ENCODE measurements around the gene RNFT2.

The RNFT2 gene

DNA sequence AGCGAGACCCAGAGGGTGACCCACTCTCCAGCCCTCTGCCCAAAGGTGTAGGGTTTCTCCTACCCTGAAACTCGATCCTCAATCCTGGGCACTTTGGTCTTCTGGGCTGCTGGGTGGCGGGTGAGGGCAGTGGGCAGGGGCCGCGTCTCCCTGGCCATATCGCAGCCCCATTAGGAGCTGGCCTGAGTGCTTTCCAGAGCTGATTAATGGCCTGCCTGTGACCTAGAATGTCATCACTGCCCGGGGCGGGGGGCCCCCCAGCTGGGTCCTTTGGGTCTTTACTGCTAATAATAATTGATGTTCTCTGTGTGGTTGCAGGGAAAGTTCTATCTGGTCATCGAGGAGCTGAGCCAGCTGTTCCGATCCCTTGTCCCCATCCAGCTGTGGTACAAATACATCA lies 95.4 kb downstream of the RNFT2 start:
- Histone ChIP-seq H4K20me1 (no peaks in the 10 kb centered on the region), H3K27me3 (no peaks in the 10 kb centered on the region), H3K4me1 (peaks cover 0 to 5% (median 0%) of the 10 kb centered on the region in 10 experiments; a peak in 1 of 20 replicates), H3K4me3 (no peak overlapping the region), H3K9ac (no peak overlapping the region), H3K4me2 (no peak overlapping the region), H3K9me3 (replicated peaks in 1 of 11) (0 out of 22 replicates have a peak, but pooled peaks cover 0 to 4% (median 0%) of the 10 kb centered on the region in 11 experiments), H3K36me3 (peaks cover 0 to 21% (median 0%) of the 10 kb centered on the region in 11 experiments; a peak in 6 of 22 replicates), H3K27ac (no peak overlapping the region)
- TF ChIP-seq Cebpa-rat (IDR thresholded peaks at IDR 0.05), result no peak

DNA sequence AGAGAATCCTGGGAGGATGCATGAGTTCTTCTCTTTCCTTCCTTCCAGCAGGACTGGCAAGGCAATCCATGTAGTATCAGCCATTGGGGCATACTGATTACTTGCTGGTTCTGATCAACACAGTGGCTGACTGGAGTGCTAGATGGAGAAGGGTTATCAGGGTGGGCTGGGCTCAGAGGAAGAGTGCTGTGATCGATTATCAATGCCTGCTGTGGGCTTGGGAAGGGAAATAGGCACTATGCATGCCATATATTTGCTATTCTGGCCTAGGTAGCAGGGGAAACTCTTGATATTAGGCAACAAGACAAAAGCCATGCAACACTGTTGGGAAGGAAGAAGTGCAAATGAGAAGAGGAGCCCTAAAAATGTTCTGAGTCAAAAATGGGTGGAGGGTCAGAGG lies 97.4 kb downstream of the RNFT2 start:
- Histone ChIP-seq H3K27ac (no peak overlapping the region), H3K4me1 (peaks cover 0 to 5% (median 0%) of the 10 kb centered on the region in 10 experiments; a peak in 1 of 20 replicates), H3K9me3 (replicated peaks in 1 of 11) (0 out of 22 replicates have a peak, but pooled peaks cover 0 to 4% (median 0%) of the 10 kb centered on the region in 11 experiments), H3K4me3 (no peak overlapping the region), H4K20me1 (no peaks in the 10 kb centered on the region), H3K36me3 (peaks cover 0 to 21% (median 0%) of the 10 kb centered on the region in 11 experiments; a peak in 6 of 22 replicates), H3K27me3 (no peaks in the 10 kb centered on the region), H3K9ac (no peak overlapping the region), H3K4me2 (no peak overlapping the region)
- TF ChIP-seq Cebpa-rat (IDR thresholded peaks at IDR 0.05), result no peak

DNA sequence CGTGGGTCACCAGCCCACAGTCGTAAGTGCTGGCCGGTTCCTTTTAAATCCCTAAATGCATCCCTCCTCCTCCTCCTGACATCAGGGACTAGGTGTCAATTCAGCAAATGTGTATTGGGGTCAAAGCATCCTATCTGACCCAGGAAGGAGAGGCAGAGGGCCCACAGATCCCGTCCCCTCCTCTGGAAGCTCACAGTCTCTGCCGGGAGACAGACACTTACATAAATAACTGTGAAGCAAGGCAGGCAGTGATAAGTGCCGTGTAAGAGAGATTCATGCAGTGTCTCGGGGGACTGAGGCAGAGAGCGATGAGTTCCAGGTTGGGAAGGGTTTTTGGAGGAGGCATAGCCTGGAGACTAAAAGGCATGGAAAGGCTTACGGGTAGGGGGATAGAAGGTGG lies 99.0 kb downstream of the RNFT2 start:
- no peak overlapping the region for H3K9ac ChIP-seq
- no peaks in the 10 kb centered on the region for H3K27me3 ChIP-seq
- 0 out of 22 replicates have a peak, but pooled peaks cover 0 to 4% (median 0%) of the 10 kb centered on the region in 11 experiments for H3K9me3 ChIP-seq (replicated peaks in 1 of 11)
- H3K4me2 ChIP-seq, result no peak overlapping the region
- H3K4me1 ChIP-seq, result peaks cover 0 to 5% (median 0%) of the 10 kb centered on the region in 10 experiments; a peak in 1 of 20 replicates
- peaks cover 0 to 21% (median 0%) of the 10 kb centered on the region in 11 experiments; a peak in 6 of 22 replicates for H3K36me3 ChIP-seq
- no peak overlapping the region for H3K4me3 ChIP-seq
- no peak overlapping the region for H3K27ac ChIP-seq
- no peaks in the 10 kb centered on the region for H4K20me1 ChIP-seq
- no peak for TF ChIP-seq Cebpa-rat (IDR thresholded peaks at IDR 0.05)

DNA sequence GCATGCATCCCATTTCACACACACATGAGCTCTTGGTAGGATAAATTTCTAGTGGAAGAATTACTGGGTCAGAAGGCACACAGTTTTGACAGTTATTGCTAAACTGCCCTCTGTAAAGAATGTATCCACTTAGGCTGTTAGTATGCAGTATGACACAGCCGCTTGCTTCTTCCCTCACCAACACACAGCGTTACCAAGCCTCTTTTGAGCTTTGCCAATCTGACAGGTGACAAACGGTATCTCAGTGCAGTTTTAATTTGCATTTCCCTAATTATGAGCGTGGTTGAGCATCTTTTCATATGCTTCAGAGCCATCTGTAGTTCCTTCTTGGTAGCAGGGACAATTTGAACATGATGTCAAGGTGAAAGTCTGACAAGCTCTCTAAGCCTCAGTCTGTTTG lies 100.2 kb downstream of the RNFT2 start:
- no peaks in the 10 kb centered on the region for H4K20me1 ChIP-seq
- no peak overlapping the region for H3K9ac ChIP-seq
- 0 out of 22 replicates have a peak, but pooled peaks cover 0 to 4% (median 0%) of the 10 kb centered on the region in 11 experiments for H3K9me3 ChIP-seq (replicated peaks in 1 of 11)
- peaks cover 0 to 5% (median 0%) of the 10 kb centered on the region in 10 experiments; a peak in 1 of 20 replicates for H3K4me1 ChIP-seq
- H3K4me2 ChIP-seq, result no peak overlapping the region
- H3K27ac ChIP-seq, result no peak overlapping the region
- H3K36me3 ChIP-seq, result peaks cover 0 to 21% (median 0%) of the 10 kb centered on the region in 11 experiments; a peak in 6 of 22 replicates
- TF ChIP-seq Cebpa-rat (IDR thresholded peaks at IDR 0.05), result no peak
- no peaks in the 10 kb centered on the region for H3K27me3 ChIP-seq
- no peak overlapping the region for H3K4me3 ChIP-seq

DNA sequence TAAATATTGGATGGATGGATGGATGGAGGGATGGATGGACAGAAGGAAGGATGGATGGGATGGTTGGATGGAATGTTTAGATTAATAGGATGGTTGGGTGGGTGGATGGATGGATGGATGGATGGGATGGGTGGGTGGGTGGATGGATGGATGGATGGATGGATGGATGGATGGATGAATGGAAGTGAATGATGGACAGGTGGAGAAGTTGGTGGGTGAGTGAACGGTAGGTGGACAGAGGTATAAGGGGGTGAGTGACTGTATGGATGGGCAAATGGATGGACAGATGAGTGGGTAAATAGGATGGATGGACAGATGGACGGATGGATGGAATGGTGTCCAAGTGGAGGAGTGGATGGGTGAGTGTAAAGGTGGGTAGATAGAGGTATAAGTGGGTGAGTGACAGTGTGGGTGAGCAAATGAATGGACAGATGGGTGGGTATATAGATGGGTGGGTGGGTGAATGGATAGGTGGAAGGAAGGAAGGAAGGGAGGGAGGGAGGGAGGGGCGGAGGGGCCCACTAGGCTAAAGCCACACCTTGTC lies 101.2 kb downstream of the RNFT2 start:
- H3K4me1 ChIP-seq, result no peaks in the 10 kb centered on the region
- no peak overlapping the region for H3K4me2 ChIP-seq
- H3K9me3 ChIP-seq (replicated peaks in 1 of 11), result 0 out of 22 replicates have a peak, but pooled peaks cover 0 to 4% (median 0%) of the 10 kb centered on the region in 11 experiments
- H3K9ac ChIP-seq, result no peak overlapping the region
- no peak for TF ChIP-seq Cebpa-rat (IDR thresholded peaks at IDR 0.05)
- no peaks in the 10 kb centered on the region for H3K27me3 ChIP-seq
- peaks cover 0 to 19% (median 0%) of the 10 kb centered on the region in 11 experiments; a peak in 6 of 22 replicates for H3K36me3 ChIP-seq
- H3K4me3 ChIP-seq, result no peak overlapping the region
- H4K20me1 ChIP-seq, result no peaks in the 10 kb centered on the region
- no peak overlapping the region for H3K27ac ChIP-seq

DNA sequence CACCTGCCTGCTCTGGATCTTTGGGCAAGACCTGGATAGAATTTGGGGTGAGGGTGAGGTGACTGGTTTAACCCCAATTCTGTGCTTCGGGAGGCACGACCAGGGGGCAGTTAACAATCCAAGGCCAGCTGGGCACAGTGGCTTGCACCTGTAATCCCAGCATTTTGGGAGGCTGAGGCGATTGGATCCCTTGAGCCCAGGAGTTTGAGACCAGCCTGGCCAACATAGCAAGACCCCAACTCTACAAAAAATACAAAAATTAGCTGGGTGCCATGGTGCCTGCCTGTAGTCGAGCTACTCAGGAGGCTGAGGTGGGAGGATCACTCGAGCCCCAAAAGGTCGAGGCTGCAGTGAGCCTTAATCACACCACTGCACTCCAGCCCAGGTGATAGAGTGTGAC lies 105.0 kb downstream of the RNFT2 start:
- no peak for TF ChIP-seq Cebpa-rat (IDR thresholded peaks at IDR 0.05)
- H4K20me1 ChIP-seq, result no peaks in the 10 kb centered on the region
- no peak overlapping the region for H3K27ac ChIP-seq
- H3K9ac ChIP-seq, result no peak overlapping the region
- no peak overlapping the region for H3K4me3 ChIP-seq
- H3K4me1 ChIP-seq, result no peaks in the 10 kb centered on the region
- 0 out of 22 replicates have a peak, but pooled peaks cover 0 to 5% (median 0%) of the 10 kb centered on the region in 11 experiments for H3K36me3 ChIP-seq
- H3K9me3 ChIP-seq (replicated peaks in 1 of 11), result no peaks in the 10 kb centered on the region
- H3K4me2 ChIP-seq, result no peak overlapping the region
- H3K27me3 ChIP-seq, result no peaks in the 10 kb centered on the region

DNA sequence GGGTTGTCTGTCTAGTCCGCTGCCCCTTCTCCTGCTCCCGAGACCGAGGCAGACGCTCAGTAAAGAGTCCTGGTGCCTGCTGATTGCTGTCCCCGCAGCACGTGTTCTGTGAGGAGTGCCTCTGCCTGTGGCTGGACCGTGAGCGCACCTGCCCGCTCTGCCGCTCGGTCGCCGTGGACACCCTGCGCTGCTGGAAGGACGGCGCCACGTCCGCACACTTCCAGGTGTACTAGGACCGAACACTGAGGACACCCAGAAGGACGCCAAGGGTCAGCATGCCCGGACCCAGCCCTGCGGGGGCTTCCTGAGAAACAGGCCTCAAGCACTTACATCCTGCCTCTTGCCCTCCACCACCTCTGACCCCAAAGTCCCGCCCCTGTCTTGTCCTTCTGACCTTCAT lies 111.1 kb downstream of the RNFT2 start:
- Histone ChIP-seq H3K36me3 (no peaks in the 10 kb centered on the region), H3K9ac (no peak overlapping the region), H3K9me3 (replicated peaks in 1 of 11) (no peaks in the 10 kb centered on the region), H3K27ac (no peak overlapping the region), H3K27me3 (no peaks in the 10 kb centered on the region), H4K20me1 (no peaks in the 10 kb centered on the region), H3K4me3 (no peak overlapping the region), H3K4me2 (no peak overlapping the region), H3K4me1 (peaks cover 0 to 22% (median 15%) of the 10 kb centered on the region in 10 experiments; a peak in 13 of 20 replicates)
- no peak for TF ChIP-seq Cebpa-rat (IDR thresholded peaks at IDR 0.05)

DNA sequence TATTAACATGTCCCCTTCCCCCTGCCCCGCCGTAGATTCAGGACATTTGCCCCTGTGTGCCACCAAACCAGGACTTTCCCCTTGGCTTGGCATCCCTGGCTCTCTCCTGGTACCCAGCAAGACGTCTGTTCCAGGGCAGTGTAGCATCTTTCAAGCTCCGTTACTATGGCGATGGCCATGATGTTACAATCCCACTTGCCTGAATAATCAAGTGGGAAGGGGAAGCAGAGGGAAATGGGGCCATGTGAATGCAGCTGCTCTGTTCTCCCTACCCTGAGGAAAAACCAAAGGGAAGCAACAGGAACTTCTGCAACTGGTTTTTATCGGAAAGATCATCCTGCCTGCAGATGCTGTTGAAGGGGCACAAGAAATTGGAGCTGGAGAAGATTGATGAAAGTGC lies 114.2 kb downstream of the RNFT2 start:
- no peaks in the 10 kb centered on the region; a peak in 1 of 22 replicates for H4K20me1 ChIP-seq
- H3K27me3 ChIP-seq, result no peaks in the 10 kb centered on the region
- H3K4me3 ChIP-seq, result no peak overlapping the region
- H3K9me3 ChIP-seq (replicated peaks in 1 of 11), result no peaks in the 10 kb centered on the region
- peaks cover 2 to 24% (median 17%) of the 10 kb centered on the region in 10 experiments for H3K4me1 ChIP-seq
- H3K4me2 ChIP-seq, result peak overlapping the region in 3 of 11 experiments; percentile 27 to 49 (median 37); a peak in 2 of 22 replicates
- no peak for TF ChIP-seq Cebpa-rat (IDR thresholded peaks at IDR 0.05)
- H3K9ac ChIP-seq, result no peak overlapping the region
- no peaks in the 10 kb centered on the region for H3K36me3 ChIP-seq
- no peak overlapping the region for H3K27ac ChIP-seq

DNA sequence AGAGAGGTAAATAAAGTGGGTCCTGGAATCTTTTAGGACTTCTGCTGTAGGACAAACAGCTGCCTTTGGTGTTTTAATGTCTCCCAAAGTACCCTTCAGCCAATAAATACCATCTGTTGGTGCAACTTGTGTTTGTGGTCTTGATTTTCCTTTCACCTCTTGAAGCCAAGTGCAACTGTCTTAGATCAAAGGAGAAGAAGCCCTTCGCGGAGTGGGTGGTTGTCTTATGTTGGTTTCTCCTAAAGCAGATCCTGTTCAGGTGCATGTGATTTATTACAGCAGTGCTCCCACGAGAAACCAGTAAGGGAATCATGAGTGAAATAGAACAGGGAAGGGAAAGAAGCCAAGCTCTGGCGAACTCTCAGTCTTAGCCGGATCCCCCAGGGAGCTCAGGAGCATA lies 115.4 kb downstream of the RNFT2 start:
- no peak for TF ChIP-seq Cebpa-rat (IDR thresholded peaks at IDR 0.05)
- no peaks in the 10 kb centered on the region for H3K27me3 ChIP-seq
- H3K4me2 ChIP-seq, result peak overlapping the region in 4 of 11 experiments; percentile 14 to 38 (median 28); a peak in 4 of 22 replicates

More for the DNA sequence above, 115.4 kb downstream of the RNFT2 start:
- Histone ChIP-seq H3K4me1 (peaks cover 12 to 36% (median 27%) of the 10 kb centered on the region in 10 experiments), H3K27ac (no peak overlapping the region), H4K20me1 (no peaks in the 10 kb centered on the region; a peak in 1 of 22 replicates), H3K9me3 (replicated peaks in 1 of 11) (no peaks in the 10 kb centered on the region), H3K4me3 (no peak overlapping the region), H3K36me3 (no peaks in the 10 kb centered on the region), H3K9ac (no peak overlapping the region)
